WTC11 (cell line): ENCODE results near the gene CILP2. TPM values are rescaled to one million over a fixed set of nuclear protein-coding genes. Genes with fewer than 3 reads are reported as not detected.

ENCODE experiments used
- ATAC-seq: fragments of 200-7000 bp; cut with Tn5 transposase; 2 replicates; pipeline ENCODE4 v1.10.0; 2021; ENCODE audit warnings: mild to moderate bottlenecking, moderate library complexity
- CTCF ChIA-PET: fragments of 300-600 bp; sonication (Branson Sonifier 250); formaldehyde crosslinking; loops from one replicate; lab custom pipeline; 2021; ENCODE audit warnings: antibody characterized with exemption; lab: Charles Lee
- POLR2A ChIA-PET: fragments of 350-600 bp; sonication (Branson Sonifier 250); formaldehyde crosslinking; loops from one replicate; lab custom pipeline; 2021; ENCODE audit warnings: antibody characterized with exemption; lab: Charles Lee
- DNase-seq: peaks from one replicate; pipeline ENCODE4 v3.0.0; 2021; ENCODE audit warnings: low spot score
- H3K27ac Mint-ChIP-seq: 2 replicates; pipeline ENCODE4 v1.8.0; 2021; ENCODE audit warnings: mixed read lengths
- H3K27me3 Mint-ChIP-seq: 2 replicates; pipeline ENCODE4 v1.8.0; 2021; ENCODE audit warnings: low read depth, mild to moderate bottlenecking, moderate library complexity, mixed read lengths
- H3K36me3 Mint-ChIP-seq: 2 replicates; pipeline ENCODE4 v1.8.0; 2021; ENCODE audit warnings: mixed read lengths
- H3K4me1 Mint-ChIP-seq: 2 replicates; pipeline ENCODE4 v1.8.0; 2022; ENCODE audit warnings: mixed read lengths
- H3K4me3 Mint-ChIP-seq: 2 replicates; pipeline ENCODE4 v1.8.0; 2021; ENCODE audit warnings: mild to moderate bottlenecking, moderate library complexity, mixed read lengths
- H3K9me3 Mint-ChIP-seq: 2 replicates; pipeline ENCODE4 v1.8.0; 2021; ENCODE audit warnings: mixed read lengths
- ATF1 ChIP-seq: sonication (generic); formaldehyde crosslinking; IDR thresholded peaks from 2 replicates; pipeline ENCODE4 v1.8.1; 2023; ENCODE audit warnings: mild to moderate bottlenecking, moderate library complexity, missing genetic modification reagents
- CREB1 ChIP-seq: sonication (generic); formaldehyde crosslinking; IDR thresholded peaks from 2 replicates; pipeline ENCODE4 v1.8.0; 2023; ENCODE audit warnings: mild to moderate bottlenecking, missing genetic modification reagents
- EMX1 ChIP-seq: fragments of 250-450 bp; sonication (Bioruptor Pico); IDR thresholded peaks from 2 replicates; pipeline ENCODE4 v1.8.0; 2021; ENCODE audit warnings: mild to moderate bottlenecking
- ESRRA ChIP-seq: sonication (generic); formaldehyde crosslinking; IDR thresholded peaks from 2 replicates; pipeline ENCODE4 v1.8.1; 2022; ENCODE audit warnings: mild to moderate bottlenecking, missing genetic modification reagents, borderline replicate concordance
- JAZF1 ChIP-seq: fragments of 250-450 bp; sonication (Bioruptor Pico); IDR thresholded peaks from 2 replicates; pipeline ENCODE4 v1.9.0; 2021; ENCODE audit warnings: moderate library complexity, mild to moderate bottlenecking, inconsistent platforms
- KAT7 ChIP-seq: sonication (generic); formaldehyde crosslinking; IDR thresholded peaks from 2 replicates; pipeline ENCODE4 v1.8.1; 2023; ENCODE audit warnings: missing genetic modification reagents, mild to moderate bottlenecking, borderline replicate concordance
- NFATC4 ChIP-seq: fragments of 250-450 bp; sonication (Bioruptor Pico); IDR thresholded peaks from 2 replicates; pipeline ENCODE4 v1.9.0; 2021; ENCODE audit warnings: mild to moderate bottlenecking
- NFE2L1 ChIP-seq: sonication (generic); formaldehyde crosslinking; IDR thresholded peaks from 2 replicates; pipeline ENCODE4 v1.8.1; 2023; ENCODE audit warnings: missing genetic modification reagents
- NR1H2 ChIP-seq: sonication (generic); formaldehyde crosslinking; IDR thresholded peaks from 2 replicates; pipeline ENCODE4 v1.9.0; 2021; ENCODE audit warnings: mild to moderate bottlenecking, moderate library complexity, missing genetic modification reagents
- OVOL2 ChIP-seq: fragments of 250-450 bp; sonication (Bioruptor Pico); IDR thresholded peaks from 2 replicates; pipeline ENCODE4 v1.9.0; 2021; ENCODE audit warnings: mild to moderate bottlenecking, borderline replicate concordance
- SP1 ChIP-seq: sonication (generic); formaldehyde crosslinking; conservative IDR thresholded peaks from 2 replicates; pipeline ENCODE4 v1.8.1; 2022; ENCODE audit warnings: missing genetic modification reagents
- TCF7 ChIP-seq: sonication (generic); formaldehyde crosslinking; IDR thresholded peaks from 2 replicates; pipeline ENCODE4 v1.8.0; 2022; ENCODE audit warnings: mild to moderate bottlenecking, low read depth, missing genetic modification reagents, moderate library complexity
- TEAD1 ChIP-seq: sonication (generic); formaldehyde crosslinking; IDR thresholded peaks from 2 replicates; pipeline ENCODE4 v1.8.0; 2022; ENCODE audit warnings: mild to moderate bottlenecking, missing genetic modification reagents
- ZNF121 ChIP-seq: sonication (generic); formaldehyde crosslinking; IDR thresholded peaks from 2 replicates; pipeline ENCODE4 v1.8.0; 2023; ENCODE audit warnings: missing genetic modification reagents
- ZNF317 ChIP-seq: sonication (generic); formaldehyde crosslinking; IDR thresholded peaks from 2 replicates; pipeline ENCODE4 v1.8.1; 2023; ENCODE audit warnings: low read depth, mild to moderate bottlenecking, moderate library complexity, missing genetic modification reagents, borderline replicate concordance
- ZNF423 ChIP-seq: fragments of 250-450 bp; sonication (Bioruptor Pico); IDR thresholded peaks from 2 replicates; pipeline ENCODE4 v2.1.2; 2022; ENCODE audit warnings: mild to moderate bottlenecking, moderate library complexity
- total RNA-seq: library from RNA; stranded (reverse); gene quantifications from 3 replicates; pipeline ENCODE4 v1.2.3, GENCODE V29; 2021
- TF ChIP-seq, protein P1 (sequence below): fragments of 250-450 bp; sonication (Bioruptor Pico); IDR thresholded peaks from 2 replicates; pipeline ENCODE4 v1.9.0; 2021; ENCODE audit warnings: mild to moderate bottlenecking, borderline replicate concordance
- TF ChIP-seq, protein P2 (sequence below): sonication (generic); formaldehyde crosslinking; IDR thresholded peaks from 2 replicates; pipeline ENCODE4 v1.8.0; 2022; ENCODE audit warnings: mild to moderate bottlenecking, missing genetic modification reagents
- TF ChIP-seq, protein P3 (sequence below): sonication (generic); formaldehyde crosslinking; IDR thresholded peaks from 2 replicates; pipeline ENCODE4 v1.8.1; 2023; ENCODE audit warnings: mild to moderate bottlenecking, missing genetic modification reagents
- TF ChIP-seq, protein P4 (sequence below): sonication (generic); formaldehyde crosslinking; IDR thresholded peaks from 2 replicates; pipeline ENCODE4 v1.8.0; 2023; ENCODE audit warnings: mild to moderate bottlenecking, missing genetic modification reagents

CILP2 gene
- total RNA-seq, 1 experiment from 2014 or later = 7.9 TPM

DNA sequence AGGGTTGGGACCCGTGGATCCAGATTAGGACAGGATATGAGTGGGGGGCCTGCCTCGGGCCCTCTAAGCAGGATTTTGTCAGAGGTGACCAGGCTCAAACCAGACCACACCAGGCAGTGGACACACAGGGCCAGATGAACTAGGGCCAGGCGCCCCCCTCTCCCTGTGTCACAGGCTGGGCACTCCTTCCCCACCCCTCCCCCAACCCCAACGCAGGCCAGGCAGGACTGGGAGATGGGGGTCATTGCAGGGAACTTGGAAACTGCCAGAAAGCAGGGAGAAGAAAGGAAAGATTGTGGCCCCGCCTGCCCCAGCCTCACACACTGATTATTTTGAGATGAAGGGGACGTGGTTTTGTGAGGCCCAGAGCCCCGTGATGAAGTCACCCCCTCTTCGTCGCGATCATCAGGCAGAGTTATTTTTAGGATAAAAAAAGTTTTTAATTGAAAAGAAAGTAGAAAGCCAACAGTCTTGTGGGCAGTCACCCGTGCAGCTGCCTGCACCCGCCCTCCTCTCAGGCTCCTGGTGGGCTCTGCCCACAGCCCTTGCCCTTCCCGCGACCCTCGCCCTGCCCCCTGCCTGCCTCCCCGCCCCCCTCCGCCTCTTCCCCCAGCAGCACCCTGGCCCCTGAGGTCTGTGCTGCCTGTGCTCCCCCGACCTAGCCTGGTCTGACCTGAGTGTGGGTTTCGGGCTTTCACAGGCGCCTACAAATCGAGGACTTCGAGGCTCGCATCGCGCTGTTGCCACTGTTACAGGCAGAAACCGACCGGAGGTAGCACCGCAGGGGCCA, 11.3 kb upstream of the CILP2 start (continued):
- TF ChIP-seq, protein P1, sequence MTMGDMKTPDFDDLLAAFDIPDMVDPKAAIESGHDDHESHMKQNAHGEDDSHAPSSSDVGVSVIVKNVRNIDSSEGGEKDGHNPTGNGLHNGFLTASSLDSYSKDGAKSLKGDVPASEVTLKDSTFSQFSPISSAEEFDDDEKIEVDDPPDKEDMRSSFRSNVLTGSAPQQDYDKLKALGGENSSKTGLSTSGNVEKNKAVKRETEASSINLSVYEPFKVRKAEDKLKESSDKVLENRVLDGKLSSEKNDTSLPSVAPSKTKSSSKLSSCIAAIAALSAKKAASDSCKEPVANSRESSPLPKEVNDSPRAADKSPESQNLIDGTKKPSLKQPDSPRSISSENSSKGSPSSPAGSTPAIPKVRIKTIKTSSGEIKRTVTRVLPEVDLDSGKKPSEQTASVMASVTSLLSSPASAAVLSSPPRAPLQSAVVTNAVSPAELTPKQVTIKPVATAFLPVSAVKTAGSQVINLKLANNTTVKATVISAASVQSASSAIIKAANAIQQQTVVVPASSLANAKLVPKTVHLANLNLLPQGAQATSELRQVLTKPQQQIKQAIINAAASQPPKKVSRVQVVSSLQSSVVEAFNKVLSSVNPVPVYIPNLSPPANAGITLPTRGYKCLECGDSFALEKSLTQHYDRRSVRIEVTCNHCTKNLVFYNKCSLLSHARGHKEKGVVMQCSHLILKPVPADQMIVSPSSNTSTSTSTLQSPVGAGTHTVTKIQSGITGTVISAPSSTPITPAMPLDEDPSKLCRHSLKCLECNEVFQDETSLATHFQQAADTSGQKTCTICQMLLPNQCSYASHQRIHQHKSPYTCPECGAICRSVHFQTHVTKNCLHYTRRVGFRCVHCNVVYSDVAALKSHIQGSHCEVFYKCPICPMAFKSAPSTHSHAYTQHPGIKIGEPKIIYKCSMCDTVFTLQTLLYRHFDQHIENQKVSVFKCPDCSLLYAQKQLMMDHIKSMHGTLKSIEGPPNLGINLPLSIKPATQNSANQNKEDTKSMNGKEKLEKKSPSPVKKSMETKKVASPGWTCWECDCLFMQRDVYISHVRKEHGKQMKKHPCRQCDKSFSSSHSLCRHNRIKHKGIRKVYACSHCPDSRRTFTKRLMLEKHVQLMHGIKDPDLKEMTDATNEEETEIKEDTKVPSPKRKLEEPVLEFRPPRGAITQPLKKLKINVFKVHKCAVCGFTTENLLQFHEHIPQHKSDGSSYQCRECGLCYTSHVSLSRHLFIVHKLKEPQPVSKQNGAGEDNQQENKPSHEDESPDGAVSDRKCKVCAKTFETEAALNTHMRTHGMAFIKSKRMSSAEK = no peak
- TF ChIP-seq CREB1 (CRISPR knock-in tag) = no peak
- TF ChIP-seq, protein P2, sequence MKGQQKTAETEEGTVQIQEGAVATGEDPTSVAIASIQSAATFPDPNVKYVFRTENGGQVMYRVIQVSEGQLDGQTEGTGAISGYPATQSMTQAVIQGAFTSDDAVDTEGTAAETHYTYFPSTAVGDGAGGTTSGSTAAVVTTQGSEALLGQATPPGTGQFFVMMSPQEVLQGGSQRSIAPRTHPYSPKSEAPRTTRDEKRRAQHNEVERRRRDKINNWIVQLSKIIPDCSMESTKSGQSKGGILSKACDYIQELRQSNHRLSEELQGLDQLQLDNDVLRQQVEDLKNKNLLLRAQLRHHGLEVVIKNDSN (CRISPR knock-in tag) = no peak
- TF ChIP-seq, all 79 proteins: peak for 0

DNA sequence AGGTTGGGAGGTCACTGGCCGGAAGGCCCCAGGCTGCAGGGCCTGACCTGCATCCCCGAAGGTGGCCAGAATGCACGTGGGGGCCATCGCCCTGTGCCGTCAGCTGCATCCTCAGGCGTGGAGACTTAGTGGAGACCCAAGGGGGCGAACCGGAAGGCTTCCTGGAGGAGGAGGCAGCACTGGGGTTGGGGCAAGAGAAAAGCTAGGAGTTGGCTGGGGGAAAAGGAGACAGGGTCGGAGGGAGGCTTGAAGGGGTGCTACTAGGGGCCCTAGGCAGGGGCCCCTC, 10.8 kb upstream of the CILP2 start:
- peaks cover 13% of the 10 kb centered on the region for H3K4me1 Mint-ChIP-seq
- ATAC-seq = no peak
- CTCF ChIA-PET = interaction anchor here (14.4 kb wide), 1 partner anchor 26 kb away, joined by 408 read pairs; no protein-coding TSS in a partner anchor
- no peak for TF ChIP-seq ESRRA (CRISPR knock-in tag)
- no peak for TF ChIP-seq SP1 (CRISPR knock-in tag)
- no peak for TF ChIP-seq ATF1 (CRISPR knock-in tag)
- TF ChIP-seq, protein P3, sequence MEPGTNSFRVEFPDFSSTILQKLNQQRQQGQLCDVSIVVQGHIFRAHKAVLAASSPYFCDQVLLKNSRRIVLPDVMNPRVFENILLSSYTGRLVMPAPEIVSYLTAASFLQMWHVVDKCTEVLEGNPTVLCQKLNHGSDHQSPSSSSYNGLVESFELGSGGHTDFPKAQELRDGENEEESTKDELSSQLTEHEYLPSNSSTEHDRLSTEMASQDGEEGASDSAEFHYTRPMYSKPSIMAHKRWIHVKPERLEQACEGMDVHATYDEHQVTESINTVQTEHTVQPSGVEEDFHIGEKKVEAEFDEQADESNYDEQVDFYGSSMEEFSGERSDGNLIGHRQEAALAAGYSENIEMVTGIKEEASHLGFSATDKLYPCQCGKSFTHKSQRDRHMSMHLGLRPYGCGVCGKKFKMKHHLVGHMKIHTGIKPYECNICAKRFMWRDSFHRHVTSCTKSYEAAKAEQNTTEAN (CRISPR knock-in tag) = no peak
- no peak for TF ChIP-seq NR1H2
- no peak for TF ChIP-seq OVOL2
- no peak for TF ChIP-seq NFE2L1 (CRISPR knock-in tag)
- no peak for TF ChIP-seq KAT7 (CRISPR knock-in tag)
- no peak for TF ChIP-seq TEAD1
- no peak for TF ChIP-seq ZNF317 (CRISPR knock-in tag)
- TF ChIP-seq EMX1 (CRISPR knock-in tag) = no peak
- TF ChIP-seq TCF7 (CRISPR knock-in tag) = no peak
- TF ChIP-seq NFATC4 = no peak
- TF ChIP-seq ZNF423 (CRISPR knock-in tag) = no peak
- TF ChIP-seq, protein P4, sequence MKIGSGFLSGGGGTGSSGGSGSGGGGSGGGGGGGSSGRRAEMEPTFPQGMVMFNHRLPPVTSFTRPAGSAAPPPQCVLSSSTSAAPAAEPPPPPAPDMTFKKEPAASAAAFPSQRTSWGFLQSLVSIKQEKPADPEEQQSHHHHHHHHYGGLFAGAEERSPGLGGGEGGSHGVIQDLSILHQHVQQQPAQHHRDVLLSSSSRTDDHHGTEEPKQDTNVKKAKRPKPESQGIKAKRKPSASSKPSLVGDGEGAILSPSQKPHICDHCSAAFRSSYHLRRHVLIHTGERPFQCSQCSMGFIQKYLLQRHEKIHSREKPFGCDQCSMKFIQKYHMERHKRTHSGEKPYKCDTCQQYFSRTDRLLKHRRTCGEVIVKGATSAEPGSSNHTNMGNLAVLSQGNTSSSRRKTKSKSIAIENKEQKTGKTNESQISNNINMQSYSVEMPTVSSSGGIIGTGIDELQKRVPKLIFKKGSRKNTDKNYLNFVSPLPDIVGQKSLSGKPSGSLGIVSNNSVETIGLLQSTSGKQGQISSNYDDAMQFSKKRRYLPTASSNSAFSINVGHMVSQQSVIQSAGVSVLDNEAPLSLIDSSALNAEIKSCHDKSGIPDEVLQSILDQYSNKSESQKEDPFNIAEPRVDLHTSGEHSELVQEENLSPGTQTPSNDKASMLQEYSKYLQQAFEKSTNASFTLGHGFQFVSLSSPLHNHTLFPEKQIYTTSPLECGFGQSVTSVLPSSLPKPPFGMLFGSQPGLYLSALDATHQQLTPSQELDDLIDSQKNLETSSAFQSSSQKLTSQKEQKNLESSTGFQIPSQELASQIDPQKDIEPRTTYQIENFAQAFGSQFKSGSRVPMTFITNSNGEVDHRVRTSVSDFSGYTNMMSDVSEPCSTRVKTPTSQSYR (CRISPR knock-in tag) = no peak
- TF ChIP-seq JAZF1 (CRISPR knock-in tag) = no peak
- no peak for TF ChIP-seq ZNF121 (CRISPR knock-in tag)
- TF ChIP-seq, all 79 proteins: peak for 0
- no peak for DNase-seq
- H3K36me3 Mint-ChIP-seq = peaks cover 10% of the 10 kb centered on the region; the same call in 1 of the 2 replicates
- H3K4me3 Mint-ChIP-seq = no peak overlapping the region
- POLR2A ChIA-PET = no interaction called here
- H3K9me3 Mint-ChIP-seq = no peaks in the 10 kb centered on the region
- H3K27me3 Mint-ChIP-seq = no peaks in the 10 kb centered on the region; the same call in 1 of the 2 replicates
- H3K27ac Mint-ChIP-seq = no peak overlapping the region
